K562 (cell line): ENCODE measurements around the gene TULP3. TPM values are rescaled to one million over a fixed set of nuclear protein-coding genes. Genes with fewer than 3 reads are reported as not detected.

Experiments
- ATAC-seq: fragments of 200-7000 bp; cut with Tn5 transposase; 3 replicates; pipeline ENCODE4 v1.9.1; 2020; ENCODE audit warnings: moderate library complexity
- BruUV-seq: library from RNA; stranded (reverse); fragments of 400-500 nt; replicated peaks from 2 replicates; lab custom pipeline; 2021; lab: Mats Ljungman, UMichigan
- CTCF ChIA-PET: fragments of 300-600 bp; formaldehyde crosslinking; extraction: SDS; loops from one replicate; lab custom pipeline; 2021; ENCODE audit warnings: low intra/inter-chr PET ratio; lab: Yijun Ruan, JAX
- POLR2A ChIA-PET: fragments of 300-600, 350-650 bp; sonication (Branson Sonifier 250); formaldehyde crosslinking; extraction: SDS; loops from one replicate; lab custom pipeline; 2021; ENCODE audit warnings: antibody characterized with exemption, inconsistent platforms; lab: Yijun Ruan, JAX
- DNase-seq, 4 experiments: peaks; one replicate each; pipeline versions ENCODE4 v3.0.0 to v3.0.0-alpha.2; 2011 to 2018; ENCODE audit warnings: low spot score in 3 of 4, mixed read lengths in 3 of 4; ENCODE audit errors: extremely low read depth in 1 of 4
- FAIRE-seq: peaks from 2 replicates; lab custom pipeline; 2011; peaks lifted over from hg19 to GRCh38; lab: Jason Lieb, UNC
- H2AFZ ChIP-seq: 2 replicates; pipeline ENCODE4 v1.6.0; 2011; ENCODE audit warnings: low read depth, low read length, control low read depth, inconsistent platforms
- H3K27ac ChIP-seq: fragments of 200-600 bp; 3 replicates; pipeline ENCODE4 v1.8.0; 2011; ENCODE audit warnings: low read depth, mild to moderate bottlenecking, control low read depth, inconsistent platforms, low read length, moderate library complexity, mixed read lengths; ENCODE audit errors: extremely low read depth
- H3K27me3 ChIP-seq, 2 experiments: fragments of 300-600 bp in 1 of 2; 2 replicates in 1 of 2; 3 replicates in 1 of 2; pipeline versions ENCODE4 v1.6.0 to v1.8.0; 2011; ENCODE audit warnings: inconsistent platforms in 2 of 2, low read length in 2 of 2, mild to moderate bottlenecking in 1 of 2, mixed read lengths in 1 of 2, moderate library complexity in 1 of 2; ENCODE audit not compliant: control insufficient read depth in 2 of 2, insufficient read depth in 2 of 2
- H3K36me3 ChIP-seq: fragments of 300-600 bp; 3 replicates; pipeline ENCODE4 v1.8.0; 2011; ENCODE audit warnings: mild to moderate bottlenecking, low read length, inconsistent platforms; ENCODE audit not compliant: control insufficient read depth, insufficient read depth
- H3K4me1 ChIP-seq, 2 experiments: fragments of 200-600 bp in 1 of 2; replicated peaks in 1 of 2; 2 replicates in 1 of 2; 3 replicates in 1 of 2; pipeline versions ENCODE4 v1.5.1 to v1.8.0; 2011; ENCODE audit warnings: inconsistent platforms in 2 of 2, low read length in 2 of 2, mild to moderate bottlenecking in 1 of 2, mixed read lengths in 1 of 2, moderate library complexity in 1 of 2; ENCODE audit not compliant: control insufficient read depth in 2 of 2, insufficient read depth in 2 of 2
- H3K4me2 ChIP-seq: 2 replicates; pipeline ENCODE4 v1.6.1; 2011; ENCODE audit warnings: low read length, control low read depth, inconsistent platforms, mixed read lengths; ENCODE audit not compliant: insufficient read depth
- H3K4me3 ChIP-seq: fragments of 200-600 bp; sonication (generic), shearing (Covaris generic); 2 replicates; pipeline ENCODE4 v1.5.1; 2016; ENCODE audit warnings: control low read depth, inconsistent platforms
- H3K79me2 ChIP-seq: fragments of 200-600 bp; 3 replicates; pipeline ENCODE4 v1.8.0; 2011; ENCODE audit warnings: low read length, inconsistent platforms; ENCODE audit not compliant: control insufficient read depth, insufficient read depth
- H3K9ac ChIP-seq, 2 experiments: 2 replicates each; pipeline versions ENCODE4 v1.6.0 to v1.6.1; 2011; ENCODE audit warnings: low read depth in 2 of 2, low read length in 2 of 2, control low read depth in 1 of 2, inconsistent platforms in 1 of 2, mild to moderate bottlenecking in 1 of 2, mixed read lengths in 1 of 2; ENCODE audit not compliant: insufficient read depth in 1 of 2
- H3K9me1 ChIP-seq: one replicate; pipeline ENCODE4 v1.6.0; 2011; ENCODE audit warnings: inconsistent platforms, mild to moderate bottlenecking, low read length, moderate library complexity; ENCODE audit not compliant: control insufficient read depth, insufficient read depth
- H3K9me3 ChIP-seq: replicated peaks from 2 replicates; pipeline ENCODE4 v1.5.1; 2011; ENCODE audit warnings: low read depth, low read length, inconsistent platforms; ENCODE audit not compliant: control insufficient read depth, insufficient read depth
- H4K20me1 ChIP-seq: replicated peaks from 2 replicates; pipeline ENCODE4 v1.6.1; 2011; ENCODE audit warnings: low read length, inconsistent platforms, mixed read lengths; ENCODE audit not compliant: control insufficient read depth, insufficient read depth
- ETS2 ChIP-seq: IDR thresholded peaks from 2 replicates; pipeline ENCODE4 v1.6.1; 2016; ENCODE audit warnings: borderline replicate concordance, missing genetic modification characterization, mild to moderate bottlenecking, moderate library complexity, missing compliant biosample characterization; ENCODE audit not compliant: poor library complexity, severe bottlenecking
- HMG20A ChIP-seq: fragments of 450-650 bp; formaldehyde crosslinking; conservative IDR thresholded peaks from 2 replicates; pipeline ENCODE4 v1.4.0; 2020; ENCODE audit warnings: mild to moderate bottlenecking, mixed read lengths
- HNRNPH1 ChIP-seq: fragments of 200-400 bp; formaldehyde crosslinking; optimal IDR thresholded peaks from 2 replicates; pipeline ENCODE3; 2017; ENCODE audit warnings: low read depth, mild to moderate bottlenecking, low read length, moderate library complexity
- KLF1 ChIP-seq: fragments of 450-650 bp; IDR thresholded peaks from 2 replicates; pipeline ENCODE4 v1.6.1; 2016; ENCODE audit warnings: missing genetic modification characterization, missing compliant biosample characterization
- NR2C2 ChIP-seq, 2 experiments: fragments of 200-800 bp in 1 of 2; sonication (Bioruptor generic) in 1 of 2; sonication (generic) in 1 of 2; formaldehyde crosslinking in 1 of 2; IDR thresholded peaks; 2 replicates each; pipeline versions ENCODE4 v1.6.1 to v1.8.0; 2016 to 2022; ENCODE audit warnings: mild to moderate bottlenecking in 1 of 2, missing compliant biosample characterization in 1 of 2, missing genetic modification characterization in 1 of 2, missing genetic modification reagents in 1 of 2
- POLR3G ChIP-seq: IDR thresholded peaks from 2 replicates; pipeline ENCODE4 v1.6.1; 2011; ENCODE audit not compliant: insufficient read length, insufficient replicate concordance; ENCODE audit errors: extremely low read depth
- SIN3A ChIP-seq, 2 experiments: fragments of 150-350 bp in 1 of 2; IDR thresholded peaks; 2 replicates each; pipeline ENCODE4 v1.6.1; 2011 to 2016; ENCODE audit warnings: borderline replicate concordance in 2 of 2, low read depth in 2 of 2, low read length in 2 of 2, mild to moderate bottlenecking in 2 of 2, moderate library complexity in 2 of 2; ENCODE audit not compliant: control insufficient read depth in 1 of 2
- STAT5B ChIP-seq: fragments of 250-450 bp; sonication (Bioruptor Pico); IDR thresholded peaks from 2 replicates; pipeline ENCODE4 v1.8.0; 2021; ENCODE audit warnings: mild to moderate bottlenecking, inconsistent platforms
- ZBTB33 ChIP-seq: sonication (generic); formaldehyde crosslinking; IDR thresholded peaks from 2 replicates; pipeline ENCODE4 v1.8.1; 2023; ENCODE audit warnings: mild to moderate bottlenecking, missing genetic modification reagents
- WGBS: fragments of 100-300 bp; shearing (Covaris generic); methylation state at CpG from one replicate; pipeline ENCODE4 v1.1.6; 2016; ENCODE audit warnings: low coverage, mixed read lengths; ENCODE audit not compliant: insufficient coverage; ENCODE audit errors: missing lambda C conversion rate; 5-methylcytosine and 5-hydroxymethylcytosine counted together
- in situ Hi-C: fragments of 300-500 bp; cut with MboI; formaldehyde crosslinking; loops from 4 replicates; pipeline ENCODE4 v1.15.0; 2018; ENCODE audit warnings: inconsistent platforms, mixed read lengths
- intact Hi-C: fragments of 100-400 bp; cut with micrococcal nuclease; formaldehyde crosslinking; loops from 2 replicates; pipeline ENCODE4 v1.14.2; 2022
- polyA plus RNA-seq, 8 experiments: library from polyadenylated mRNA; depleted of rRNA in 4 of 8; stranded (reverse) in 5 of 8; unstranded in 3 of 8; fragments of >200 nt; fragmentation: Nextera tagmentation in 2 of 8; fragmentation: Illumina TruSeq in 1 of 8; extraction: Ambion mirVana in 2 of 8; extraction: Trizol in 1 of 8; gene quantifications; 2 replicates each; pipeline versions ENCODE4 v1.2.1 to v1.2.3, GENCODE V29; 2011 to 2014; ENCODE audit warnings: inconsistent platforms in 1 of 8, missing spikeins in 1 of 8
- total RNA-seq, 7 experiments: library from RNA; depleted of rRNA in 6 of 7; stranded (reverse); fragments of >200 nt in 6 of 7; fragmentation: Illumina TruSeq in 2 of 7; extraction: Trizol in 2 of 7; gene quantifications; 2 replicates each; pipeline versions ENCODE4 v1.2.1 to v1.2.3, GENCODE V29; 2011 to 2021; ENCODE audit warnings: low replicate concordance in 1 of 7
- TF ChIP-seq, protein P1 (sequence below): sonication (generic); formaldehyde crosslinking; IDR thresholded peaks from 2 replicates; pipeline ENCODE4 v1.8.0; 2023; ENCODE audit warnings: missing genetic modification reagents, mild to moderate bottlenecking, borderline replicate concordance
- TF ChIP-seq, protein P2 (sequence below): fragments of 250-450 bp; sonication (Bioruptor Pico); IDR thresholded peaks from 2 replicates; pipeline ENCODE4 v1.8.0; 2021; ENCODE audit warnings: mild to moderate bottlenecking, moderate library complexity

The TULP3 gene
- total and polyA plus RNA-seq, 9 of the 15 experiments (the other 6 are each of a cell fraction or from before 2014, with no cell fraction given) = 3.6 to 13.3 (median 7.3) TPM

DNA sequence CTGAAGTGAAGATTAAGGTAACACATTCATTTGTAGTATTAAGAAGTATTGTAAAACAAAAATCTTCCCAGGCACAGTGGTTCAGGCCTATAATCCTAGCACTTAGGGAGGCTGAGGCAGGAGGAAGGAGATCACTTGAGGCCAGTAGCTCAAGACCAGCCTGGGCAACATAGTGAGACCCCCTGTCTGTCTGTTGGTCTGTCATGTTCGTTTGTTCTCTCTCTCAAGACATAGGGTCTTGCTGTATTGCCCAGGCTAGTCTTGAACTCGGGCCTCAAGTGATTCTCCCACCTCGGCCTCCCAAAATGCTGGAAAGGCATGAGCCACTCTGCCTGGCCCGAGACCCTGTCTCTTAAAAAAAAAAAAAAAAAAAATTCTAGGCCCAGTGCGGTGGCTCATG lies 6.7 kb downstream of the TULP3 start (continued):
- TF ChIP-seq, protein P1, sequence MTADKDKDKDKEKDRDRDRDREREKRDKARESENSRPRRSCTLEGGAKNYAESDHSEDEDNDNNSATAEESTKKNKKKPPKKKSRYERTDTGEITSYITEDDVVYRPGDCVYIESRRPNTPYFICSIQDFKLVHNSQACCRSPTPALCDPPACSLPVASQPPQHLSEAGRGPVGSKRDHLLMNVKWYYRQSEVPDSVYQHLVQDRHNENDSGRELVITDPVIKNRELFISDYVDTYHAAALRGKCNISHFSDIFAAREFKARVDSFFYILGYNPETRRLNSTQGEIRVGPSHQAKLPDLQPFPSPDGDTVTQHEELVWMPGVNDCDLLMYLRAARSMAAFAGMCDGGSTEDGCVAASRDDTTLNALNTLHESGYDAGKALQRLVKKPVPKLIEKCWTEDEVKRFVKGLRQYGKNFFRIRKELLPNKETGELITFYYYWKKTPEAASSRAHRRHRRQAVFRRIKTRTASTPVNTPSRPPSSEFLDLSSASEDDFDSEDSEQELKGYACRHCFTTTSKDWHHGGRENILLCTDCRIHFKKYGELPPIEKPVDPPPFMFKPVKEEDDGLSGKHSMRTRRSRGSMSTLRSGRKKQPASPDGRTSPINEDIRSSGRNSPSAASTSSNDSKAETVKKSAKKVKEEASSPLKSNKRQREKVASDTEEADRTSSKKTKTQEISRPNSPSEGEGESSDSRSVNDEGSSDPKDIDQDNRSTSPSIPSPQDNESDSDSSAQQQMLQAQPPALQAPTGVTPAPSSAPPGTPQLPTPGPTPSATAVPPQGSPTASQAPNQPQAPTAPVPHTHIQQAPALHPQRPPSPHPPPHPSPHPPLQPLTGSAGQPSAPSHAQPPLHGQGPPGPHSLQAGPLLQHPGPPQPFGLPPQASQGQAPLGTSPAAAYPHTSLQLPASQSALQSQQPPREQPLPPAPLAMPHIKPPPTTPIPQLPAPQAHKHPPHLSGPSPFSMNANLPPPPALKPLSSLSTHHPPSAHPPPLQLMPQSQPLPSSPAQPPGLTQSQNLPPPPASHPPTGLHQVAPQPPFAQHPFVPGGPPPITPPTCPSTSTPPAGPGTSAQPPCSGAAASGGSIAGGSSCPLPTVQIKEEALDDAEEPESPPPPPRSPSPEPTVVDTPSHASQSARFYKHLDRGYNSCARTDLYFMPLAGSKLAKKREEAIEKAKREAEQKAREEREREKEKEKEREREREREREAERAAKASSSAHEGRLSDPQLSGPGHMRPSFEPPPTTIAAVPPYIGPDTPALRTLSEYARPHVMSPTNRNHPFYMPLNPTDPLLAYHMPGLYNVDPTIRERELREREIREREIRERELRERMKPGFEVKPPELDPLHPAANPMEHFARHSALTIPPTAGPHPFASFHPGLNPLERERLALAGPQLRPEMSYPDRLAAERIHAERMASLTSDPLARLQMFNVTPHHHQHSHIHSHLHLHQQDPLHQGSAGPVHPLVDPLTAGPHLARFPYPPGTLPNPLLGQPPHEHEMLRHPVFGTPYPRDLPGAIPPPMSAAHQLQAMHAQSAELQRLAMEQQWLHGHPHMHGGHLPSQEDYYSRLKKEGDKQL (CRISPR knock-in tag) = no peak

DNA sequence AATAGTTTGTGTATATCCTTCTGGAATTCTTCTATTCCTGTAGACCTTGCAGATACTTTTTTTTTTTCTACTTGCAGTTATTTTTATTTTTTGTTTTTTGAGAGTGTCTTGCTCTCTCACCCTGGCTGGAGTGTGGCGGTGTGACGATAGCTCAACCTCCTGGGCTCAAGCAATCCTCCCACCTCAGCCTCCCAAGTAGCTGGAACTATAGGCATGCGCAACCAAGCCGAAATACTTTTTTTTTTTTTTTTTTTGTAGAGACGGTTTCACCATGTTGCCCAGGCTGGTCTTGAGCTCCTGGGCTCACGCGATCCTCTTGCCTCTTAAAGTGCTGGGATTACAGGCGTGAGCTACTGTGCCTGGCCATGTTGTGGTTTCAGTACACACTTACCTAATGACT lies 10.0 kb downstream of the TULP3 start:
- ChIA-PET POLR2A (interaction anchor here (0.6 to 1.9 kb wide), 4 partner anchors 10 to 32 kb away, joined by 3 to 5 read pairs (median 3); partner anchors contain the start of gene TULP3), CTCF (no interaction called here)
- H3K4me3 ChIP-seq = no peak overlapping the region
- no peaks in the 10 kb centered on the region for H3K36me3 ChIP-seq
- intact Hi-C loops (no loop called here), in situ Hi-C loops (no loop called here)
- DNase-seq (no peak), ATAC-seq (no peak), FAIRE-seq (no peak)
- H3K27me3 ChIP-seq = no peaks in the 10 kb centered on the region
- H3K4me2 ChIP-seq = no peak overlapping the region
- no peak overlapping the region for H3K9ac ChIP-seq
- no peaks in the 10 kb centered on the region for H3K79me2 ChIP-seq
- no peaks in the 10 kb centered on the region for H3K9me3 ChIP-seq
- no peak overlapping the region for H3K27ac ChIP-seq
- no peaks in the 10 kb centered on the region for H4K20me1 ChIP-seq
- no peak overlapping the region for H2AFZ ChIP-seq
- 63% methylated on average over 7 of the region's 8 CpGs for WGBS
- no peaks in the 10 kb centered on the region for H3K9me1 ChIP-seq
- no TSS peak for BruUV-seq
- H3K4me1 ChIP-seq = peaks cover 0 to 5% of the 10 kb centered on the region in 2 experiments; a peak in 2 of 5 replicates
- TF ChIP-seq NR2C2 (CRISPR knock-in tag; IDR thresholded peaks at IDR 0.05) (no peak), NR2C2 (tag; IDR thresholded peaks at IDR 0.05) (no peak), STAT5B (no peak), POLR3G (no peak), SIN3A (IDR thresholded peaks at IDR 0.05; ENCODE audit: borderline replicate concordance in 2 of 2, control insufficient read depth in 1 of 2, low read depth in 2 of 2, low read length in 2 of 2) (no peak), KLF1 (tag) (no peak), HMG20A (CRISPR knock-in tag) (no peak), ETS2 (tag) (no peak), ZBTB33 (CRISPR knock-in tag) (no peak), HNRNPH1 (no peak)
- TF ChIP-seq, protein P2, sequence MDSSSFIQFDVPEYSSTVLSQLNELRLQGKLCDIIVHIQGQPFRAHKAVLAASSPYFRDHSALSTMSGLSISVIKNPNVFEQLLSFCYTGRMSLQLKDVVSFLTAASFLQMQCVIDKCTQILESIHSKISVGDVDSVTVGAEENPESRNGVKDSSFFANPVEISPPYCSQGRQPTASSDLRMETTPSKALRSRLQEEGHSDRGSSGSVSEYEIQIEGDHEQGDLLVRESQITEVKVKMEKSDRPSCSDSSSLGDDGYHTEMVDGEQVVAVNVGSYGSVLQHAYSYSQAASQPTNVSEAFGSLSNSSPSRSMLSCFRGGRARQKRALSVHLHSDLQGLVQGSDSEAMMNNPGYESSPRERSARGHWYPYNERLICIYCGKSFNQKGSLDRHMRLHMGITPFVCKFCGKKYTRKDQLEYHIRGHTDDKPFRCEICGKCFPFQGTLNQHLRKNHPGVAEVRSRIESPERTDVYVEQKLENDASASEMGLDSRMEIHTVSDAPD (CRISPR knock-in tag) = no peak
